ENCODE data around the gene P2RX1.
"Not testable (repeated sequence)": the region's sequence is repeated elsewhere in the genome, so short reads cannot be mapped to it uniquely, and the experiment has no call there.

Gene P2RX1

GRCh38 chr17:3885271-3885670, 31.0 kb downstream of the P2RX1 start:
- no peak for DNase-seq

GRCh38 chr17:3884188-3884587, 32.1 kb downstream of the P2RX1 start:
- DNase-seq = no peak

GRCh38 chr17:3882276-3882675, 34.0 kb downstream of the P2RX1 start:
- no peak for DNase-seq

- DNase-seq = no peak
Measured at GRCh38 chr17:3880983-3881382, 35.3 kb downstream of the P2RX1 start.

GRCh38 chr17:3879591-3880417, 36.5 kb downstream of the P2RX1 start:
- no peak for DNase-seq

GRCh38 chr17:3879186-3879585, 37.1 kb downstream of the P2RX1 start:
- no peak for DNase-seq

DNA sequence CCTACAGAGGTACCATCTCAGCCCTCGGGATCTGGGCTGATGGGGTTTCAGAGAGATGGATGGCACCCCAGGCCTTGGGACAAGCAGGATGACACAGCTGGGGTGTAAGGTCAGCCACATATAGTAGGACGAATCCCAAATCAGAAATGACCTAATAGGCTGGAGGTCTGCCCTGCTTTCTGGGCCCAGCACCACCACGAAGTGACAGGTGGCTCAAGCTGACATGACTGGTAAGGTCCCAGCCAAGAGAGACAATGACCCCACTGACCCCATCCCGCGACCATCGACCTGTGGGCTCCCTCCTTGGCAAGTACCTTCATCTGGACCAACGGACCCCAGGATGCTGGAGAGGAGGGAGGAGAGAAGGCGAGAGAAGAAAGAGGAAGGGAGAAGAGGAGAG, 39.0 kb downstream of the P2RX1 start:
- DNase-seq = no peak

GRCh38 chr17:3875317-3875716, 40.9 kb downstream of the P2RX1 start:
- no peak for DNase-seq

DNA sequence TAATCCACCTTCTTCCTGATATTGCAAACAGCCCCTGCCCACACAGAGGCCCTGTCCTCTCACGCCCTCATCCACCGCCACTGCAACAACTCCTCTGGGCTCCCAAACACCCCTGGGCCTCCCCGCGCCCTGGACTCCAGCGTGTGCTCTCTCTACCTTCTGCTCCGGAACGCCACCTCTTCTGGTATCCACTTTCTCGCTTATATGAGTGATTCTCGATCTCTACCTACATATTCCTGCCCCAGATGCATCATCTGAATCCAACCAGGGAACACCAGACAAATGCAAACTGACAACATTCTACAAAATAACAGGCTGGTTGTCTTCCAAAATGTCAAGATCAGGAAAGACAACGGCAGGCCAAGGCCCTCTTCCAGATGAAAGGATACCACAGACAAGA, 42.4 kb downstream of the P2RX1 start:
- DNase-seq = no peak

DNA sequence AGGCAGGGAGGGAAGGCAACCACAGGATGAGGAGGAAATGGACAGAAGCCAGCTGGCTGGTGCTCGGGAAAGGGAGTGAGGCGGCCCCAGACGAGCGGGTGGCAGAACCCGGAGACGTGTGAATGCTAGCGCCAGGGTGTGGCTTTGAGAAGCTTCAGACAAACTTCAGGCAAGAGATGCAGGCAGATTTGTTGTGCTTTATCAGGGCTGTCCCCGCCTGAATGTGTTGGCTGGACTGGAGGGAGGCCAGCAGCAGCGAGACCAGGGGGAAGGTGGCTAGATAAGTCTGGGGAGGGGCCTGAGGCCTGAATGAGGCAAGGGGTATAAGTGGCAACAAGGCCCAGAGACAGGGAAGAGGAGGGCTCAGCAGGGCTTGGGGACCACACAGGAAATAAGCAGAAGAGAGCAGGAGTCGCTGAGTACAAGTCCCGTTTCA, 45.4 kb downstream of the P2RX1 start:
- no peak for DNase-seq

GRCh38 chr17:3867606-3868005, 48.7 kb downstream of the P2RX1 start:
- DNase-seq = no peak

- DNase-seq = no peak
Measured at GRCh38 chr17:3867106-3867505, 49.2 kb downstream of the P2RX1 start.

- DNase-seq = no peak
Measured at GRCh38 chr17:3866276-3866675, 50.0 kb downstream of the P2RX1 start.

GRCh38 chr17:3865176-3865575, 51.1 kb downstream of the P2RX1 start:
- peak; percentile 18 for DNase-seq

DNA sequence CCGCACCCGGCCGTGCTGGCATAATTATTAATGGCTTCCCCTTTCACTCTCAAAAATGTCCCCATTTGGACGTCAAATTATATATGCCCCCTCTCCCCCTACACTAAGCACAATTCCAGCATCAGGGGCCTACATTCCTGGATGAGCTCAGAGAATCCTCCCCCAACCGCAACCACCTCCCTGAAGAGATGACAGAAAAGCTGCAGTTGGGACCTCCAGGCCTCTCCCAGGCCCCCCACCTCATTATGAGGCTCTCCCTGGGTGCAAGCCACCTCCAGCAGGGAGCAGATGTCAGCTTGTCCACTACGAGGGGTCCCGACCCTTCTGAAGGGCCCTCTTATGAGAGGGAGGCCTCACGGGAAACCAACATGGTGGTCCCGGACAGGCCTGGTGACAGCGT, 51.7 kb downstream of the P2RX1 start:
- DNase-seq = no peak

DNA sequence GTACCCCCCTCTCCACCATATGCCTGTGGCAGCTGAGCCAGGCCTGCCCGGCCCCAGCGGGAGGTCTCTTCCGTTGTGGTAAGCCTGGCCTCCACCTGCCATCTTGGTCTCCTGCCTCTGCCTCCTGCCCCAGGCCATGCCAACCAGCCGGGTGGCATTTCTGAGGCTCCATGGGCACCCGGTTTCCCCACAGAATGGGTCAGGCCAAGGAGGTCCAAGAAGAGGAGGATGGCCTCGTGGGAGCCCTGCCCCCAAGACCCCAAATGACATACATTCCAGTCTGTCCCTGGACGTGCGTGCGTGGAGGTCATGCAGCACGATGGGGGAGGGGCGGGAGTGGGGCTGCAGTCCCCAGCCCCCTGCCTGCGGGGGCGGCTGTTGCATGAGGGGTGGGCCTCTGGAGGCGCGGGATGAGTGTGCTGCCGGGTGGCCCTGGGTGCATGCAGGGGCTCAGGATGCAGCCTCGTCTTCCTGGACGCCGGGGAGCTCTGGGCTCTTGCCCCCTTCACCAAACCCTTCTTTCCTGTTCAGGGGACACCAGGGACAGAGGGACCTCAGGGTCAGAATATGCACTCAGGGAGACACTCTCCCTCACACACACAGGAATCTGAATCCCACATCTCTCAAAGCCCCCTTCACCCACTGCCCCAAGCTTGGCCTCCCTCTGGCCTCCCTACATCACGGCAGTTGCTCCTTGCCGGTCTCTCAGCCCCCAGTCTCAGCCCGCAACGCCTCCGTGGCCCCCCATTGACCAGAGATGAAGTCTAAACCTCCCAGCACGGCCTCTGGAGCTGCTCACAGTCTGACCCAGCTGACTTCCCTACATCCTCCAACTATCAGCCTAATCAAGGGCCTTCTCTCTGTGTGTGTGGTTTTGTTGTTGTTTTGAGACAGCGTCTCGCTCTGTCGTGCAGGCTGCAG, 54.2 kb downstream of the P2RX1 start:
- DNase-seq = no peak

DNA sequence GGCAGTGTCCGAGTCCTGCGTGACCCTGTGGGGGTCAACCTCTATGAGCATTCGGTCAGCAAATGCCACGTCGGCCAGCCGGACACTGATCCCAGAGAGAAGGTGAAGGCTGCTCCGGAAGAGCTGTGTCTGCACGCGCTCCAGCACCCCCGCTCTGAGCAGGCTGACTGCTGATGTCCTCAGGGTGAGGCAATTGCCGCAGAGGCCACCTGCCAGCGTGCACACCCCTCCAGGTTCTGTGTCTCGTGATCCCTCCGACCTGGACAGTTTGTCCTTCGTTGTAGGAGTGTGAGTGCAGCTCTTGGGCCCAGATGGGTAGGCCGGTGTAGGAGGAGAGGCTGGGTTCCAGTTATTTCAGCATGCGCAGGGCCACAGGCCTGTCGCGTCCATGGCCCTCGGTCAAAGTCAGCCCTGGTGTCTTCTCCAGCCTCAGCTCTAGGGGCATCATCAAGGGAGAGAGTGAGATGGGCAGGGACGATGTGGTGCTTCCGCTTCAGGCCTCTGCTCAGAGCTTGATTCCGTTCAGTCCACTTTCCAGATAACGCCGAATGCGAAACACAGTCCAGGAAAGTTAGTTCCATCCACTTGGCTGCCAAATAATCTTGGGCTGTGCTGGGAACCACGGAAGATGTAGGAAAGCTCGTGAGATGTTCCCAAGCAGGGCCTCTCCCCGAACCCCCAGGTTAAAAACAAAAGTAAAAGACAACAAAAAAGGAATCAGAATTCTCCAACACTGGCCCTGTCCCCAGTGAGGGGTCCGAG, 55.1 kb downstream of the P2RX1 start:
- no peak for DNase-seq

DNA sequence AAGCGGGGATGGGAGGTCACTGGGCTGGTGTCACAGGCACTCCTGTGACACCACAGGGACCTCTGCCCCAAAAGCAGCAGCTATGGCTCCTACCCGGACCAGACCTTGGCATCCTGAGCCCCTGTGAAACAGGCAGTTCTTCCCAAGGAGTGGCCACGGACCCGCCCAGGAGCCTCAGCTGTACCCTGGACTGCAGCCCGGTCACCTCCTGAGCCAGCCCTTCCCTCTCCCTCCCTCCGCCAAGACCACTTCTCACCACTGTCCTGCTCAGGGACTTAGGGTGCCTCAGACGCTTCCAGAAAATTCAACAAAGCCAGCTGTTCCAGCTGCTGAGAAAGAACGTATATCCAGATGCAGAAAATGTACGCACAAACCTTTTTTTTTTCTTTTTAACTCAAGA, 56.3 kb downstream of the P2RX1 start:
- no peak for DNase-seq

- DNase-seq = no peak
Measured at GRCh38 chr17:3857261-3858105, 58.8 kb downstream of the P2RX1 start.

DNA sequence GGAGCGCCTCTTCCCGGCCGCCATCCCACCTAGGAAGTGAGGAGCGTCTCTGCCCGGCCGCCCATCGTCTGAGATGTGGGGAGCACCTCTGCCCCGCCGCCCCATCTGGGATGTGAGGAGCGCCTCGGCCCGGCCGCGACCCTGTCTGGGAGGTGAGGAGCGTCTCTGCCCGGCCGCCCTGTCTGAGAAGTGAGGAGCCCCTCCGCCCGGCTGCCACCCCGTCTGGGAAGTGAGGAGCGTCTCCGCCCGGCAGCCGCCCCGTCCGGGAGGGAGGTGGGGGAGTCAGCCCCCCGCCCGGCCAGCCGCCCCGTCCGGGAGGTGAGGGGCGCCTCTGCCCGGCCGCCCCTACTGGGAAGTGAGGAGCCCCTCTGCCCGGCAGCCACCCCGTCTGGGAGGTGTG, 62.1 kb downstream of the P2RX1 start:
- not testable (repeated sequence) for DNase-seq

GRCh38 chr17:3852561-3852960, 63.7 kb downstream of the P2RX1 start:
- DNase-seq = no peak

- no peak for DNase-seq
Measured at GRCh38 chr17:3851461-3852100, 64.7 kb downstream of the P2RX1 start.

Measured in NCI-H2029 (cell line).